HCT116 (cell line): ENCODE data around the gene HUS1B. TPM values are rescaled to one million over a fixed set of nuclear protein-coding genes. Genes with fewer than 3 reads are reported as not detected.

Source experiments
- ATAC-seq: fragments of 200-7000 bp; cut with Tn5 transposase; 2 replicates; pipeline ENCODE4 v1.9.1; 2020; ENCODE audit warnings: mild to moderate bottlenecking, moderate library complexity
- BruUV-seq: library from RNA; stranded (reverse); fragments of 400-500 nt; replicated peaks from 2 replicates; lab custom pipeline; 2021; lab: Mats Ljungman, UMichigan
- CTCF ChIA-PET: fragments of 300-600 bp; sonication (Branson Sonifier 250); formaldehyde crosslinking; loops from one replicate; lab custom pipeline; 2021; ENCODE audit warnings: antibody characterized with exemption; lab: Charles Lee
- POLR2A ChIA-PET: fragments of 300-600, 350-600 bp; sonication (Branson Sonifier 250); formaldehyde crosslinking; loops from one replicate; lab custom pipeline; 2021; ENCODE audit warnings: antibody characterized with exemption; lab: Charles Lee
- RAD21 ChIA-PET, 2 experiments: fragments of 300-600 bp; sonication (Branson Sonifier 250); formaldehyde crosslinking; loops; one replicate each; lab custom pipeline; 2023; ENCODE audit warnings: low total read pairs in 2 of 2; ENCODE audit not compliant: uncharacterized antibody in 2 of 2, unreplicated experiment in 2 of 2, low non-redundant PET in 1 of 2; lab: Charles Lee
- DNase-seq: peaks from one replicate; pipeline ENCODE4 v3.0.0-alpha.2; 2010; ENCODE audit warnings: low read depth, low spot score
- H2AFZ ChIP-seq: fragments of 200-600 bp; shearing (Covaris generic), sonication (generic); 2 replicates; pipeline ENCODE4 v1.6.1; 2017; ENCODE audit warnings: low read depth, mixed run types, mixed read lengths, antibody characterized with exemption, low read length; ENCODE audit not compliant: poor library complexity, severe bottlenecking
- H3K27ac ChIP-seq: 2 replicates; pipeline ENCODE4 v1.5.1; 2012; ENCODE audit warnings: low read depth, low read length
- H3K27me3 ChIP-seq: fragments of 200-600 bp; sonication (generic); 2 replicates; pipeline ENCODE4 v1.6.1; 2016; ENCODE audit warnings: mixed run types, low read length, mixed read lengths; ENCODE audit not compliant: insufficient read depth
- H3K36me3 ChIP-seq, 2 experiments: fragments of 200-500 bp in 1 of 2; fragments of 200-600 bp in 1 of 2; sonication (Bioruptor generic) in 1 of 2; sonication (generic) in 1 of 2; 2 replicates each; pipeline versions ENCODE4 v1.5.1 to v1.6.1; 2014 to 2016; ENCODE audit warnings: low read length in 2 of 2, inconsistent platforms in 1 of 2, mixed read lengths in 1 of 2, mixed run types in 1 of 2; ENCODE audit not compliant: insufficient read depth in 2 of 2, control insufficient read depth in 1 of 2
- H3K4me1 ChIP-seq, 2 experiments: fragments of 200-600 bp in 1 of 2; sonication (generic) in 1 of 2; 2 replicates each; pipeline versions ENCODE4 v1.5.1 to v1.6.1; 2012 to 2017; ENCODE audit warnings: low read length in 2 of 2, inconsistent platforms in 1 of 2, mild to moderate bottlenecking in 1 of 2, mixed read lengths in 1 of 2, mixed run types in 1 of 2, moderate library complexity in 1 of 2; ENCODE audit not compliant: insufficient read depth in 2 of 2, control insufficient read depth in 1 of 2
- H3K4me2 ChIP-seq: fragments of 200-600 bp; sonication (generic); 2 replicates; pipeline ENCODE4 v1.6.1; 2017; ENCODE audit warnings: mixed run types, low read length, mixed read lengths
- H3K4me3 ChIP-seq, 2 experiments: fragments of 200-600 bp in 1 of 2; sonication (generic) in 1 of 2; replicated peaks in 1 of 2; 2 replicates each; pipeline ENCODE4 v1.5.1; 2011 to 2016; ENCODE audit warnings: low read length in 2 of 2, control low read depth in 1 of 2, low read depth in 1 of 2, mild to moderate bottlenecking in 1 of 2, mixed read lengths in 1 of 2, mixed run types in 1 of 2
- H3K79me2 ChIP-seq: fragments of 200-600 bp; sonication (generic); 2 replicates; pipeline ENCODE4 v1.6.1; 2017; ENCODE audit warnings: mild to moderate bottlenecking, mixed run types, low read length, moderate library complexity, mixed read lengths; ENCODE audit not compliant: insufficient read depth
- H3K9ac ChIP-seq: fragments of 200-600 bp; sonication (generic); 2 replicates; pipeline ENCODE4 v1.6.1; 2016; ENCODE audit warnings: low read length, mixed read lengths
- H3K9me2 ChIP-seq: fragments of 200-600 bp; sonication (generic), shearing (Covaris generic); 2 replicates; pipeline ENCODE4 v1.6.1; 2017; ENCODE audit warnings: mixed run types, mild to moderate bottlenecking, moderate library complexity; ENCODE audit not compliant: insufficient read depth
- H3K9me3 ChIP-seq, 2 experiments: fragments of 200-500 bp in 1 of 2; fragments of 200-600 bp in 1 of 2; sonication (Bioruptor generic) in 1 of 2; sonication (generic) in 1 of 2; 2 replicates each; pipeline ENCODE4 v1.6.1; 2014 to 2017; ENCODE audit warnings: low read length in 2 of 2, mixed read lengths in 2 of 2, inconsistent platforms in 1 of 2, low read depth in 1 of 2, mild to moderate bottlenecking in 1 of 2, mixed run types in 1 of 2, moderate library complexity in 1 of 2; ENCODE audit not compliant: control insufficient read depth in 1 of 2, insufficient read depth in 1 of 2
- H4K20me1 ChIP-seq: fragments of 200-600 bp; sonication (generic), shearing (Covaris generic); 2 replicates; pipeline ENCODE4 v1.6.1; 2017; ENCODE audit warnings: mixed run types, mild to moderate bottlenecking, moderate library complexity; ENCODE audit not compliant: insufficient read depth
- CEBPB ChIP-seq: IDR thresholded peaks from 2 replicates; pipeline ENCODE4 v1.6.1; 2012; ENCODE audit warnings: low read depth
- EZH2 ChIP-seq: fragments of 200-600 bp; sonication (generic); IDR thresholded peaks from 2 replicates; pipeline ENCODE4 v1.6.1; 2017; ENCODE audit warnings: antibody characterized with exemption, mixed run types
- EZH2phosphoT487 ChIP-seq: fragments of 200-600 bp; IDR thresholded peaks from 2 replicates; pipeline ENCODE4 v1.6.1; 2018; ENCODE audit warnings: antibody characterized with exemption, borderline replicate concordance
- SIN3A ChIP-seq: IDR thresholded peaks from 2 replicates; pipeline ENCODE4 v1.6.1; 2012; ENCODE audit warnings: low read depth
- YY1 ChIP-seq: IDR thresholded peaks from 2 replicates; pipeline ENCODE4 v1.6.1; 2011; ENCODE audit warnings: low read length, low read depth, moderate library complexity, mild to moderate bottlenecking; ENCODE audit not compliant: insufficient replicate concordance; ENCODE audit errors: extremely low read depth
- ZFX ChIP-seq: fragments of 450-650 bp; IDR thresholded peaks from 2 replicates; pipeline ENCODE4 v1.6.1; 2017
- ZNF274 ChIP-seq: fragments of 200-500 bp; sonication (Bioruptor generic); IDR thresholded peaks from 2 replicates; pipeline ENCODE4 v1.6.1; 2014; ENCODE audit warnings: mild to moderate bottlenecking, low read depth, low read length, inconsistent platforms
- intact Hi-C: fragments of 100-400 bp; cut with micrococcal nuclease; formaldehyde crosslinking; loops from 2 replicates; pipeline ENCODE4 v1.10.0; 2022
- total RNA-seq: library from RNA; stranded (reverse); gene quantifications from one replicate; pipeline ENCODE4 v1.2.1, GENCODE V29; 2021; ENCODE audit not compliant: unreplicated experiment
- TF ChIP-seq, protein P1 (sequence below): IDR thresholded peaks from 2 replicates; pipeline ENCODE4 v1.6.1; 2012
- TF ChIP-seq, protein P2 (sequence below): IDR thresholded peaks from 2 replicates; pipeline ENCODE4 v1.6.1; 2011; ENCODE audit warnings: mild to moderate bottlenecking, low read length, moderate library complexity; ENCODE audit not compliant: insufficient replicate concordance; ENCODE audit errors: extremely low read depth
- TF ChIP-seq, protein P3 (sequence below): IDR thresholded peaks from 2 replicates; pipeline ENCODE4 v1.6.1; 2012
- TF ChIP-seq, protein P4 (sequence below), 3 experiments: fragments of 200-600 bp in 1 of 3; sonication (generic) in 1 of 3; IDR thresholded peaks in 2 of 3; conservative IDR thresholded peaks in 1 of 3; 2 replicates each; pipeline ENCODE4 v1.5.1; 2012 to 2017; ENCODE audit warnings: low read depth in 2 of 3, low read length in 2 of 3, antibody characterized with exemption in 1 of 3, borderline replicate concordance in 1 of 3, control low read depth in 1 of 3, mild to moderate bottlenecking in 1 of 3, mixed read lengths in 1 of 3, mixed run types in 1 of 3, moderate library complexity in 1 of 3; ENCODE audit not compliant: insufficient read depth in 1 of 3

HUS1B gene
- total RNA-seq, 1 experiment from 2014 or later = 0.76 TPM

DNA sequence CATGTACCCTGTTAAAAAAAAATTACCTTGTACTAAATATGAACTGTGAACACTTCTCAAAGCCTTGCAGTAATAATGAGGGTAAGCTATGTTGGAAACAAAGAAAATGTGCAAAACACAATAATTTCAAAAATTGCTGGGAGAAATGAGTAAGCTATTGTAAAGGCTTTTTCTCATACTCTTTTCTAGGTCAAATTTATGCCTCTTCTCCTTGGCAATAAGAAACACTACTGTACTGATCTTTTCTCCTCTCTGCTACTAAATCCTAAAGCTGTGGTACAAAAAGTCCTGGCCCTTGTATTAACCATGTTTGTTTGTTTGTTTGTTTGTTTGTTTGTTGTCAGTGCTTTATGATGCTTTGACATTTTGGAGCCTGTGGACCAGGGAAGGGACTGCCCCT, 17.5 kb upstream of the HUS1B start:
- DNase-seq = no peak
- Histone ChIP-seq H3K9me3 (no peaks in the 10 kb centered on the region), H3K4me3 (no peak overlapping the region), H3K79me2 (peaks cover 41% of the 10 kb centered on the region), H4K20me1 (no peaks in the 10 kb centered on the region), H2AFZ (no peak overlapping the region), H3K9ac (no peak overlapping the region), H3K9me2 (no peaks in the 10 kb centered on the region), H3K4me1 (no peaks in the 10 kb centered on the region), H3K27me3 (no peaks in the 10 kb centered on the region), H3K36me3 (no peaks in the 10 kb centered on the region), H3K27ac (no peak overlapping the region), H3K4me2 (no peak overlapping the region)
- intact Hi-C loops = no loop called here
- CTCF ChIA-PET = interaction anchor here (1.0 kb wide), 1 partner anchor 81 kb away, joined by 3 read pairs; no protein-coding TSS in a partner anchor
- BruUV-seq = no TSS peak
- no peak for ATAC-seq
- POLR2A ChIA-PET = no interaction called here
- TF ChIP-seq, protein P1, sequence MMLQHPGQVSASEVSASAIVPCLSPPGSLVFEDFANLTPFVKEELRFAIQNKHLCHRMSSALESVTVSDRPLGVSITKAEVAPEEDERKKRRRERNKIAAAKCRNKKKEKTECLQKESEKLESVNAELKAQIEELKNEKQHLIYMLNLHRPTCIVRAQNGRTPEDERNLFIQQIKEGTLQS = no peak
- TF ChIP-seq ZFX (no peak), EZH2 (no peak), SIN3A (no peak), CEBPB (no peak), ZNF274 (no peak), EZH2phosphoT487 (no peak), YY1 (no peak)
- TF ChIP-seq, protein P2, sequence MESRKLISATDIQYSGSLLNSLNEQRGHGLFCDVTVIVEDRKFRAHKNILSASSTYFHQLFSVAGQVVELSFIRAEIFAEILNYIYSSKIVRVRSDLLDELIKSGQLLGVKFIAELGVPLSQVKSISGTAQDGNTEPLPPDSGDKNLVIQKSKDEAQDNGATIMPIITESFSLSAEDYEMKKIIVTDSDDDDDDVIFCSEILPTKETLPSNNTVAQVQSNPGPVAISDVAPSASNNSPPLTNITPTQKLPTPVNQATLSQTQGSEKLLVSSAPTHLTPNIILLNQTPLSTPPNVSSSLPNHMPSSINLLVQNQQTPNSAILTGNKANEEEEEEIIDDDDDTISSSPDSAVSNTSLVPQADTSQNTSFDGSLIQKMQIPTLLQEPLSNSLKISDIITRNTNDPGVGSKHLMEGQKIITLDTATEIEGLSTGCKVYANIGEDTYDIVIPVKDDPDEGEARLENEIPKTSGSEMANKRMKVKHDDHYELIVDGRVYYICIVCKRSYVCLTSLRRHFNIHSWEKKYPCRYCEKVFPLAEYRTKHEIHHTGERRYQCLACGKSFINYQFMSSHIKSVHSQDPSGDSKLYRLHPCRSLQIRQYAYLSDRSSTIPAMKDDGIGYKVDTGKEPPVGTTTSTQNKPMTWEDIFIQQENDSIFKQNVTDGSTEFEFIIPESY = no peak
- TF ChIP-seq, protein P3, sequence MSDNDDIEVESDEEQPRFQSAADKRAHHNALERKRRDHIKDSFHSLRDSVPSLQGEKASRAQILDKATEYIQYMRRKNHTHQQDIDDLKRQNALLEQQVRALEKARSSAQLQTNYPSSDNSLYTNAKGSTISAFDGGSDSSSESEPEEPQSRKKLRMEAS = no peak
- TF ChIP-seq, protein P4, sequence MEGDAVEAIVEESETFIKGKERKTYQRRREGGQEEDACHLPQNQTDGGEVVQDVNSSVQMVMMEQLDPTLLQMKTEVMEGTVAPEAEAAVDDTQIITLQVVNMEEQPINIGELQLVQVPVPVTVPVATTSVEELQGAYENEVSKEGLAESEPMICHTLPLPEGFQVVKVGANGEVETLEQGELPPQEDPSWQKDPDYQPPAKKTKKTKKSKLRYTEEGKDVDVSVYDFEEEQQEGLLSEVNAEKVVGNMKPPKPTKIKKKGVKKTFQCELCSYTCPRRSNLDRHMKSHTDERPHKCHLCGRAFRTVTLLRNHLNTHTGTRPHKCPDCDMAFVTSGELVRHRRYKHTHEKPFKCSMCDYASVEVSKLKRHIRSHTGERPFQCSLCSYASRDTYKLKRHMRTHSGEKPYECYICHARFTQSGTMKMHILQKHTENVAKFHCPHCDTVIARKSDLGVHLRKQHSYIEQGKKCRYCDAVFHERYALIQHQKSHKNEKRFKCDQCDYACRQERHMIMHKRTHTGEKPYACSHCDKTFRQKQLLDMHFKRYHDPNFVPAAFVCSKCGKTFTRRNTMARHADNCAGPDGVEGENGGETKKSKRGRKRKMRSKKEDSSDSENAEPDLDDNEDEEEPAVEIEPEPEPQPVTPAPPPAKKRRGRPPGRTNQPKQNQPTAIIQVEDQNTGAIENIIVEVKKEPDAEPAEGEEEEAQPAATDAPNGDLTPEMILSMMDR (IDR thresholded peaks at IDR 0.05 in 2 of 3, conservative IDR thresholded peaks at IDR 0.05 in 1 of 3; ENCODE audit: borderline replicate concordance in 1 of 3, insufficient read depth in 1 of 3, low read depth in 2 of 3, low read length in 2 of 3) = no peak
- RAD21 ChIA-PET = no interaction called here
